DOHH2 (cell line): ENCODE measurements around the gene C20orf144.

ENCODE experiments used
- H3F3A ChIP-seq: fragments of 200-600 bp; sonication (generic), shearing (Covaris generic); 2 replicates; pipeline ENCODE4 v1.6.0; 2016; ENCODE audit warnings: antibody characterized with exemption, mild to moderate bottlenecking; ENCODE audit not compliant: control insufficient read depth, insufficient read depth
- H3K27ac ChIP-seq: fragments of 200-600 bp; sonication (generic); 2 replicates; pipeline ENCODE4 v1.5.1; 2014; ENCODE audit warnings: low read depth, mild to moderate bottlenecking, low read length, moderate library complexity
- H3K27me3 ChIP-seq: fragments of 200-600 bp; sonication (generic); 2 replicates; pipeline ENCODE4 v1.6.1; 2014; ENCODE audit warnings: mild to moderate bottlenecking, low read length, mixed read lengths; ENCODE audit not compliant: control insufficient read depth
- H3K36me3 ChIP-seq: fragments of 200-600 bp; sonication (generic); 2 replicates; pipeline ENCODE4 v1.6.1; 2014; ENCODE audit warnings: mild to moderate bottlenecking, low read length, moderate library complexity, mixed read lengths; ENCODE audit not compliant: control insufficient read depth
- H3K4me1 ChIP-seq: fragments of 200-600 bp; sonication (generic); 2 replicates; pipeline ENCODE4 v1.6.1; 2014; ENCODE audit warnings: mild to moderate bottlenecking, low read length, mixed read lengths; ENCODE audit not compliant: control insufficient read depth
- H3K4me2 ChIP-seq: fragments of 200-600 bp; sonication (generic); 2 replicates; pipeline ENCODE4 v1.6.0; 2014; ENCODE audit warnings: mild to moderate bottlenecking, low read length, moderate library complexity
- H3K4me3 ChIP-seq: fragments of 200-600 bp; sonication (generic); 2 replicates; pipeline ENCODE4 v1.5.1; 2014; ENCODE audit warnings: mild to moderate bottlenecking, low read length, mixed read lengths
- H3K79me2 ChIP-seq: fragments of 200-600 bp; sonication (generic); 2 replicates; pipeline ENCODE4 v1.6.1; 2014; ENCODE audit warnings: mild to moderate bottlenecking, low read length, mixed read lengths; ENCODE audit not compliant: control insufficient read depth
- H3K9me2 ChIP-seq: fragments of 200-600 bp; sonication (generic); replicated peaks from 2 replicates; pipeline ENCODE4 v1.6.1; 2014; ENCODE audit warnings: mild to moderate bottlenecking, low read length, mixed read lengths; ENCODE audit not compliant: control insufficient read depth
- H3K9me3 ChIP-seq: fragments of 200-600 bp; sonication (generic); 2 replicates; pipeline ENCODE4 v1.6.1; 2014; ENCODE audit warnings: antibody characterized with exemption, low read length, mixed read lengths; ENCODE audit not compliant: control insufficient read depth, insufficient read depth
- H4K20me1 ChIP-seq: fragments of 200-600 bp; sonication (generic); 2 replicates; pipeline ENCODE4 v1.6.0; 2014; ENCODE audit warnings: low read depth, mild to moderate bottlenecking, antibody characterized with exemption, low read length, moderate library complexity; ENCODE audit not compliant: control insufficient read depth, insufficient read depth
- CTCF ChIP-seq: fragments of 200-600 bp; sonication (generic); IDR thresholded peaks from one replicate; pipeline ENCODE4 v1.5.1; 2014; ENCODE audit warnings: antibody characterized with exemption, mild to moderate bottlenecking, low read depth, low read length; ENCODE audit not compliant: poor library complexity, severe bottlenecking
- EZH2phosphoT487 ChIP-seq: fragments of 200-600 bp; sonication (generic); IDR thresholded peaks from 2 replicates; pipeline ENCODE4 v1.6.1; 2017; ENCODE audit warnings: borderline replicate concordance, mild to moderate bottlenecking, antibody characterized with exemption, low read length, moderate library complexity, mixed read lengths

Gene C20orf144

DNA sequence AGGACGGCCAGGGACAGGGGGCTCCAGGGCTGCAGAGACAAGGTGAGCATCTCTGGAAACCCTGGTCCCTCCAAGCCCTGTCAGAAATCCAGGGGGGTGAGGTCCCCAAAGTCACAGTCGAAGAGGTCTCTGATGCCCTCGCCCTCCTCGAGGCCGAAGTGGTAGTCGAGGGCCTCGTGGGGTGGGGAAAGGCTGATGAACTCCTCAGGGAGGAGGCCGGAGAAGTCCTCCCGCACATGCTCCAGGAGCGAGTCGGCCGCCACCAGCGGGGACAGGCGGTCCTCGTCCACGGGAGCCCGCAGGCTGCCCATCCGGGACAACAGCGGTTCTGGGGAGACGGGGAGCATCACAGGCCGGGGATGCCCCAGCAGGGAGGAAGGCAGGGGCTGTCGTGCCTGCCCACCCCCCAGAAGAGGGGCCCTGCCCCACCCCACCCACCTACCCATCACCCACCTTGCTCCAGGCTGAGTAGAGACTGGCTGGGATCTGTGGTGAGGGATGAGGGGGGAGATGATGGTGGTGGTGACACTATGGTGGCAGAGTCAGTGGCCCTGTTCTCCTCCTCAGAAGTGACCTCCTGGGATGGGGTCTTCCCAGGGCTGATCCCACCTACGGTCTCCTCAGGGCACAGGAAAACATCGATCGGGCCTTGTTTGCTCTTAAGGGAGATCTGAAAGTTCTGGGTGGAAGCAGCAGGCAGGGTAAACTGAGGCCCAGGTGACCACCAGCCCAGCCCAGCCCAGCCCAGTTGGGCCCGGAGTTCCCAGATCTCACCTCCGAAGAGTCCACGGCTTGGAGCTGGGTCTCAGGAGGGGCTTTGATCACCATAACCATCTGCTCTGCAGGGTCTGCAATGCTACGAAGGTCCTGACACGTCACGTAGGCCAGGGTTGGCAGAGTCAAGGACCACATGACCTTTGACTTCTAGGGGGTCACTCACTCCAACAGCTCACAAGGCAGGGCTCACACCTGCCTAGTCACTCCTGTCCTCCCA, 14.8 kb downstream of the C20orf144 start:
- Histone ChIP-seq H3K9me3 (no peaks in the 10 kb centered on the region), H3K27ac (no peak overlapping the region), H3K79me2 (peaks cover 41% of the 10 kb centered on the region), H4K20me1 (peaks cover 16% of the 10 kb centered on the region; the same call in 1 of the 2 replicates), H3K4me1 (peaks cover 64% of the 10 kb centered on the region), H3K4me2 (no peak overlapping the region), H3K9me2 (no peaks in the 10 kb centered on the region), H3K36me3 (peaks cover 71% of the 10 kb centered on the region), H3K4me3 (no peak overlapping the region), H3F3A (peaks cover 39% of the 10 kb centered on the region), H3K27me3 (no peaks in the 10 kb centered on the region)
- TF ChIP-seq CTCF: no peak
- TF ChIP-seq EZH2phosphoT487: no peak

DNA sequence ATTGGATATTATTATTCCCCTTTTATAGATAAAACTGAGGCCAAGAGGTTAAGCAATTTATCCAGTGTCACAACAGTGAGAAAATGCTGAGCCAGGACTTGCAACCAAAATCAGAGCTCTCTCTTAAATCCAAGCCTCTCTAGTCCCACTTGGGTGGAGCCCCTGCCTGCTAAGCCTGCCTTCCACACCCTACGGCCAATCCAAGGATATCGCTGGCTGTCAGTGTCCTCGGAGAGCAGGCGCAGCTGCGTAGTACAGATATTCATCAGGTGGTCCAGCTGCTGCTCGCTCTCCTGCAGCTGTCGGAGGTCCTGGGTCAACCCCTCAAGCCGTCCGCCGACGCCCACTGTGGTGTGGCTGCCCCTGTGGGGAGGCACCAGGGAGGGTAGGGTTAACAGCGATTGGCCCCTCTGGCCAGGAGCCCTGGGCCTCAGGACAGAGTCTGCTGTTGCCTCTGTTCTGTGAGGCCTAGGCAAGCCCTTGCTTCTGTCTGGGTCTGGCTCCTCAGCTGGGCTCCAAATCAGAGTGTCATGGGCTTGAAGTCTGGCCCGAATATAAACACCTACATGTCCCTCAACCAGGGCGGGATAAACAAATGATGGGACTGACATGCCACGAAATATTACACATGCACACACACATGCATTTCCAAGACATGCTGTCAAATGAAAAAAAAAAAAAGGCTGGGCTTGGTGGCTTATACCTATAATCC, 16.0 kb downstream of the C20orf144 start:
- TF ChIP-seq EZH2phosphoT487 (no peak), CTCF (no peak)
- Histone ChIP-seq H3K79me2 (peaks cover 52% of the 10 kb centered on the region), H3K36me3 (peaks cover 79% of the 10 kb centered on the region), H3K27ac (no peak overlapping the region), H3K9me2 (no peaks in the 10 kb centered on the region), H3K4me3 (no peak overlapping the region), H3K4me1 (peaks cover 72% of the 10 kb centered on the region), H3K27me3 (no peaks in the 10 kb centered on the region), H3F3A (peaks cover 39% of the 10 kb centered on the region), H3K9me3 (no peaks in the 10 kb centered on the region), H3K4me2 (no peak overlapping the region), H4K20me1 (peaks cover 20% of the 10 kb centered on the region; the same call in 1 of the 2 replicates)

- Histone ChIP-seq H3K4me3 (peak overlapping the region; percentile 21), H3K9me2 (no peaks in the 10 kb centered on the region), H3K27me3 (no peaks in the 10 kb centered on the region), H3K36me3 (peaks cover 94% of the 10 kb centered on the region), H4K20me1 (peaks cover 31% of the 10 kb centered on the region), H3K79me2 (peaks cover 61% of the 10 kb centered on the region), H3K9me3 (no peaks in the 10 kb centered on the region), H3K4me1 (peaks cover 76% of the 10 kb centered on the region), H3F3A (peaks cover 37% of the 10 kb centered on the region), H3K4me2 (peak overlapping the region; percentile 65), H3K27ac (peak overlapping the region; percentile 70)
- TF ChIP-seq CTCF (no peak), EZH2phosphoT487 (no peak)
Measured at GRCh38 chr20:33679758-33680485, 17.8 kb downstream of the C20orf144 start.
